GM04503 (cell line): ENCODE results near the gene RSKR.
"Not testable (repeated sequence)": the region's sequence is repeated elsewhere in the genome, so short reads cannot be mapped to it uniquely, and the experiment has no call there.

Experiments used
- DNase-seq: peaks from one replicate; pipeline ENCODE4 v3.0.0-alpha.2; 2012; ENCODE audit warnings: low read depth

RSKR gene

GRCh38 chr17:28613931-28614381 is at the start of gene RSKR:
Gene RSKR, minus strand, starts transcription at chr17:28614185. Its CDS starts 24 bp downstream, at chr17:28614161.
- no peak for DNase-seq

- no peak for DNase-seq
Observed at GRCh38 chr17:28663723-28664122, 49.7 kb upstream of the RSKR start.

- DNase-seq: no peak
Observed at GRCh38 chr17:28662527-28662829, 48.5 kb upstream of the RSKR start.

GRCh38 chr17:28661635-28662526 is 47.9 kb upstream of the RSKR start, which contains the start of the genes SDF2 and SUPT6H:
Gene SDF2, minus strand, starts transcription at chr17:28661906. Its CDS starts 30 bp downstream, at chr17:28661876.
Gene SUPT6H, plus strand, starts transcription at chr17:28662205. Its CDS starts 11,197 bp downstream, at chr17:28673402.
- peak; percentile 57 for DNase-seq

GRCh38 chr17:28659497-28659881 is 45.5 kb upstream of the RSKR start:
- not testable (repeated sequence) for DNase-seq

GRCh38 chr17:28658766-28659496 is 44.9 kb upstream of the RSKR start:
- not testable (repeated sequence) for DNase-seq

- DNase-seq: not testable (repeated sequence)
Observed at GRCh38 chr17:28658342-28658741, 44.4 kb upstream of the RSKR start.

- no peak for DNase-seq
Observed at GRCh38 chr17:28657756-28658155, 43.8 kb upstream of the RSKR start.

GRCh38 chr17:28655160-28655559 is 41.2 kb upstream of the RSKR start:
- no peak for DNase-seq

- no peak for DNase-seq
Observed at GRCh38 chr17:28648698-28649097, 34.7 kb upstream of the RSKR start.

- DNase-seq: no peak
Observed at GRCh38 chr17:28646039-28646754, 32.2 kb upstream of the RSKR start.

GRCh38 chr17:28645576-28645939 is 31.6 kb upstream of the RSKR start:
- no peak for DNase-seq

GRCh38 chr17:28644787-28645575 is 31.0 kb upstream of the RSKR start, which contains the start of gene BLTP2:
Gene BLTP2, minus strand, starts transcription at chr17:28645158. Its CDS starts 102 bp downstream, at chr17:28645056.
- peak; percentile 63 for DNase-seq

- no peak for DNase-seq
Observed at GRCh38 chr17:28643983-28644786, 30.2 kb upstream of the RSKR start.

- DNase-seq: no peak
Observed at GRCh38 chr17:28641579-28641978, 27.6 kb upstream of the RSKR start.

- no peak for DNase-seq
Observed at GRCh38 chr17:28635506-28635905, 21.5 kb upstream of the RSKR start.

- DNase-seq: no peak
Observed at GRCh38 chr17:28634206-28634865, 20.4 kb upstream of the RSKR start.

- no peak for DNase-seq
Observed at GRCh38 chr17:28626818-28627217, 12.8 kb upstream of the RSKR start.

GRCh38 chr17:28624148-28624547 is 10.2 kb upstream of the RSKR start:
- DNase-seq: no peak

- DNase-seq: no peak
Observed at GRCh38 chr17:28623696-28624095, 9.7 kb upstream of the RSKR start.
